IPS-18c (cell line): ENCODE measurements around the gene GRWD1.
A peak's percentile ranks its signal among the peaks of the same experiment; 100 is the strongest.

Source experiments
- H3K4me3 ChIP-seq: 2 replicates; pipeline ENCODE4 v1.7.0; 2013; ENCODE audit warnings: low read depth, mild to moderate bottlenecking, low read length, moderate library complexity; ENCODE audit not compliant: insufficient read depth
- H3K9me3 ChIP-seq: one replicate; pipeline ENCODE4 v1.6.1; 2013; ENCODE audit warnings: mild to moderate bottlenecking, low read length, moderate library complexity; ENCODE audit not compliant: control insufficient read depth, insufficient read depth

Gene GRWD1

GRCh38 chr19:48498595-48499311 is 53.0 kb downstream of the GRWD1 start:
- no peak overlapping the region for H3K4me3 ChIP-seq
- no peaks in the 10 kb centered on the region for H3K9me3 ChIP-seq

GRCh38 chr19:48499316-48500090 is 53.7 kb downstream of the GRWD1 start:
- no peaks in the 10 kb centered on the region for H3K9me3 ChIP-seq
- H3K4me3 ChIP-seq, result no peak overlapping the region

GRCh38 chr19:48500830-48501493 is 55.2 kb downstream of the GRWD1 start:
- Histone ChIP-seq H3K4me3 (peak overlapping the region; percentile 74), H3K9me3 (no peaks in the 10 kb centered on the region)

- Histone ChIP-seq H3K4me3 (peak overlapping the region; percentile 74), H3K9me3 (no peaks in the 10 kb centered on the region)
Observed at GRCh38 chr19:48501494-48502349, 55.9 kb downstream of the GRWD1 start.

- peak overlapping the region; percentile 55 for H3K4me3 ChIP-seq
- no peaks in the 10 kb centered on the region for H3K9me3 ChIP-seq
Observed at GRCh38 chr19:48502350-48503018, 56.7 kb downstream of the GRWD1 start.

GRCh38 chr19:48506138-48506733 is 60.5 kb downstream of the GRWD1 start:
- Histone ChIP-seq H3K4me3 (no peak overlapping the region), H3K9me3 (no peaks in the 10 kb centered on the region)
